ENCODE measurements around the gene CAPN5. TPM values are rescaled to one million over a fixed set of nuclear protein-coding genes. Genes with fewer than 3 reads are reported as not detected.

The CAPN5 gene
- total and polyA plus RNA-seq, 2 of the 8 experiments (the other 6 are each of a cell fraction or from before 2014, with no cell fraction given) = 21.5 to 22.4 TPM

DNA sequence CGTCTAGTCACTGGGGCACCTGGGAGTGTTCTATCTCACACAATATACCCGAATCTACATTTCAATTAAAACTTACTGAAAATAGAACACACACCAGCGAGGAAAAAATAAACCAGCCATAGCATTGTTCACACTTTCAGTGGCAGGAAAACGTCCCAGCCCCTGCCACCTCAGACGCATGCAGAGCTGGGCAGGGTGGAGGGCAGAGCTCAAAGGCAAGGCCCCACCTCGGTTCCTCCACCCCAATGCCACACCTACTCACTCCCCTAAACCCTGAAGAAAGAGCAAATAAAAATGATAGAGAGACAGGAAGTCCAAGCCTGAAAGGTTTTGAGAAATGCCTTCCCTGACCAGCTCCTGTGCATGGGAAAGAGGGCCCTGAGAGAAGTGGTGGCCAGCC lies 17.7 kb upstream of the CAPN5 start (continued):
- TF ChIP-seq, protein P1, sequence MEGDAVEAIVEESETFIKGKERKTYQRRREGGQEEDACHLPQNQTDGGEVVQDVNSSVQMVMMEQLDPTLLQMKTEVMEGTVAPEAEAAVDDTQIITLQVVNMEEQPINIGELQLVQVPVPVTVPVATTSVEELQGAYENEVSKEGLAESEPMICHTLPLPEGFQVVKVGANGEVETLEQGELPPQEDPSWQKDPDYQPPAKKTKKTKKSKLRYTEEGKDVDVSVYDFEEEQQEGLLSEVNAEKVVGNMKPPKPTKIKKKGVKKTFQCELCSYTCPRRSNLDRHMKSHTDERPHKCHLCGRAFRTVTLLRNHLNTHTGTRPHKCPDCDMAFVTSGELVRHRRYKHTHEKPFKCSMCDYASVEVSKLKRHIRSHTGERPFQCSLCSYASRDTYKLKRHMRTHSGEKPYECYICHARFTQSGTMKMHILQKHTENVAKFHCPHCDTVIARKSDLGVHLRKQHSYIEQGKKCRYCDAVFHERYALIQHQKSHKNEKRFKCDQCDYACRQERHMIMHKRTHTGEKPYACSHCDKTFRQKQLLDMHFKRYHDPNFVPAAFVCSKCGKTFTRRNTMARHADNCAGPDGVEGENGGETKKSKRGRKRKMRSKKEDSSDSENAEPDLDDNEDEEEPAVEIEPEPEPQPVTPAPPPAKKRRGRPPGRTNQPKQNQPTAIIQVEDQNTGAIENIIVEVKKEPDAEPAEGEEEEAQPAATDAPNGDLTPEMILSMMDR (IDR thresholded peaks at IDR 0.05; ENCODE audit: control extremely low read depth in 1 of 3, insufficient read depth in 1 of 3, low read depth in 1 of 3, low read length in 3 of 3) = no peak
- no peak for TF ChIP-seq GABPA (IDR thresholded peaks at IDR 0.05; ENCODE audit: borderline replicate concordance, insufficient read depth, low read length)
